Measurements from ENCODE around the gene RPL12. TPM values are rescaled to one million over a fixed set of nuclear protein-coding genes. Genes with fewer than 3 reads are reported as not detected.

Gene RPL12
- total and polyA plus RNA-seq, 2 of the 13 experiments (the other 11 are each of a cell fraction or from before 2014, with no cell fraction given) = 1,551 to 2,590 TPM

GRCh38 chr9:127450830-127451607 lies at the start of gene RPL12, which contains the start of gene LRSAM1 (continued):
- TF ChIP-seq, protein P1, sequence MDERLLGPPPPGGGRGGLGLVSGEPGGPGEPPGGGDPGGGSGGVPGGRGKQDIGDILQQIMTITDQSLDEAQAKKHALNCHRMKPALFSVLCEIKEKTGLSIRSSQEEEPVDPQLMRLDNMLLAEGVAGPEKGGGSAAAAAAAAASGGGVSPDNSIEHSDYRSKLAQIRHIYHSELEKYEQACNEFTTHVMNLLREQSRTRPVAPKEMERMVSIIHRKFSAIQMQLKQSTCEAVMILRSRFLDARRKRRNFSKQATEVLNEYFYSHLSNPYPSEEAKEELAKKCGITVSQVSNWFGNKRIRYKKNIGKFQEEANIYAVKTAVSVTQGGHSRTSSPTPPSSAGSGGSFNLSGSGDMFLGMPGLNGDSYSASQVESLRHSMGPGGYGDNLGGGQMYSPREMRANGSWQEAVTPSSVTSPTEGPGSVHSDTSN (CRISPR knock-in tag; IDR thresholded peaks at IDR 0.05) = no peak
- TF ChIP-seq, protein P2, sequence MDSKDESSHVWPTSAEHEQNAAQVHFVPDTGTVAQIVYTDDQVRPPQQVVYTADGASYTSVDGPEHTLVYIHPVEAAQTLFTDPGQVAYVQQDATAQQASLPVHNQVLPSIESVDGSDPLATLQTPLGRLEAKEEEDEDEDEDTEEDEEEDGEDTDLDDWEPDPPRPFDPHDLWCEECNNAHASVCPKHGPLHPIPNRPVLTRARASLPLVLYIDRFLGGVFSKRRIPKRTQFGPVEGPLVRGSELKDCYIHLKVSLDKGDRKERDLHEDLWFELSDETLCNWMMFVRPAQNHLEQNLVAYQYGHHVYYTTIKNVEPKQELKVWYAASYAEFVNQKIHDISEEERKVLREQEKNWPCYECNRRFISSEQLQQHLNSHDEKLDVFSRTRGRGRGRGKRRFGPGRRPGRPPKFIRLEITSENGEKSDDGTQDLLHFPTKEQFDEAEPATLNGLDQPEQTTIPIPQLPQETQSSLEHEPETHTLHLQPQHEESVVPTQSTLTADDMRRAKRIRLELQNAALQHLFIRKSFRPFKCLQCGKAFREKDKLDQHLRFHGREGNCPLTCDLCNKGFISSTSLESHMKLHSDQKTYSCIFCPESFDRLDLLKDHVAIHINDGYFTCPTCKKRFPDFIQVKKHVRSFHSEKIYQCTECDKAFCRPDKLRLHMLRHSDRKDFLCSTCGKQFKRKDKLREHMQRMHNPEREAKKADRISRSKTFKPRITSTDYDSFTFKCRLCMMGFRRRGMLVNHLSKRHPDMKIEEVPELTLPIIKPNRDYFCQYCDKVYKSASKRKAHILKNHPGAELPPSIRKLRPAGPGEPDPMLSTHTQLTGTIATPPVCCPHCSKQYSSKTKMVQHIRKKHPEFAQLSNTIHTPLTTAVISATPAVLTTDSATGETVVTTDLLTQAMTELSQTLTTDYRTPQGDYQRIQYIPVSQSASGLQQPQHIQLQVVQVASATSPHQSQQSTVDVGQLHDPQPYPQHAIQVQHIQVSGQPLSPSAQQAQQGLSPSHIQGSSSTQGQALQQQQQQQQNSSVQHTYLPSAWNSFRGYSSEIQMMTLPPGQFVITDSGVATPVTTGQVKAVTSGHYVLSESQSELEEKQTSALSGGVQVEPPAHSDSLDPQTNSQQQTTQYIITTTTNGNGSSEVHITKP (CRISPR knock-in tag; IDR thresholded peaks at IDR 0.05; ENCODE audit: low read depth) = peak; percentile 28; the same call in 1 of the 2 replicates
- TF ChIP-seq ZBTB8A (CRISPR knock-in tag; IDR thresholded peaks at IDR 0.05; ENCODE audit: borderline replicate concordance, low read depth) (0 out of 2 replicates have a peak, but pooled peaks have one; percentile 84), ZNF292 (CRISPR knock-in tag; IDR thresholded peaks at IDR 0.05; ENCODE audit: borderline replicate concordance, low read depth) (no peak), NFKB2 (CRISPR knock-in tag; IDR thresholded peaks at IDR 0.05; ENCODE audit: borderline replicate concordance) (peak; percentile 75), ZNF768 (CRISPR knock-in tag; IDR thresholded peaks at IDR 0.05) (0 out of 2 replicates have a peak, but pooled peaks have one; percentile 38), TEAD2 (CRISPR knock-in tag; IDR thresholded peaks at IDR 0.05) (peak; percentile 80; the same call in 1 of the 2 replicates), ZBTB42 (CRISPR knock-in tag; IDR thresholded peaks at IDR 0.05) (0 out of 2 replicates have a peak, but pooled peaks have one; percentile 56), ZNF614 (CRISPR knock-in tag; IDR thresholded peaks at IDR 0.05; ENCODE audit: borderline replicate concordance) (peak; percentile 72; the same call in 1 of the 2 replicates), ZBTB2 (CRISPR knock-in tag; IDR thresholded peaks at IDR 0.05; ENCODE audit: low read depth) (peak; percentile 31; the same call in 1 of the 2 replicates), ZNF335 (CRISPR knock-in tag; IDR thresholded peaks at IDR 0.05) (peak; percentile 71; the same call in 1 of the 2 replicates), POLR2AphosphoS2 (IDR thresholded peaks at IDR 0.05; ENCODE audit: low read depth, low read length) (peak; percentile 88; the same call in 1 of the 2 replicates), NCOA5 (CRISPR knock-in tag; IDR thresholded peaks at IDR 0.05) (no peak), ZNF350 (CRISPR knock-in tag; IDR thresholded peaks at IDR 0.05; ENCODE audit: borderline replicate concordance, low read depth) (peak; percentile 92), FOXO1 (CRISPR knock-in tag; IDR thresholded peaks at IDR 0.05) (peak; percentile 63; the same call in 1 of the 2 replicates), ZNF337 (CRISPR knock-in tag; IDR thresholded peaks at IDR 0.05; ENCODE audit: borderline replicate concordance, low read depth) (0 out of 2 replicates have a peak, but pooled peaks have one; percentile 59), ETV5 (CRISPR knock-in tag; IDR thresholded peaks at IDR 0.05; ENCODE audit: borderline replicate concordance) (peak; percentile 89), WIZ (CRISPR knock-in tag; IDR thresholded peaks at IDR 0.05) (no peak), ZNF460 (CRISPR knock-in tag; IDR thresholded peaks at IDR 0.05; ENCODE audit: borderline replicate concordance) (no peak; the same call in 1 of the 2 replicates), SIX1 (CRISPR knock-in tag; IDR thresholded peaks at IDR 0.05; ENCODE audit: borderline replicate concordance) (no peak)
- TF ChIP-seq, protein P3, sequence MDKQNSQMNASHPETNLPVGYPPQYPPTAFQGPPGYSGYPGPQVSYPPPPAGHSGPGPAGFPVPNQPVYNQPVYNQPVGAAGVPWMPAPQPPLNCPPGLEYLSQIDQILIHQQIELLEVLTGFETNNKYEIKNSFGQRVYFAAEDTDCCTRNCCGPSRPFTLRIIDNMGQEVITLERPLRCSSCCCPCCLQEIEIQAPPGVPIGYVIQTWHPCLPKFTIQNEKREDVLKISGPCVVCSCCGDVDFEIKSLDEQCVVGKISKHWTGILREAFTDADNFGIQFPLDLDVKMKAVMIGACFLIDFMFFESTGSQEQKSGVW (CRISPR knock-in tag; IDR thresholded peaks at IDR 0.05; ENCODE audit: borderline replicate concordance) = no peak

All from HepG2 (cell line).